COR-L47 (cell line): ENCODE measurements around the gene CLK2.
"Not testable (repeated sequence)": the region's sequence is repeated elsewhere in the genome, so short reads cannot be mapped to it uniquely, and the experiment has no call there.

Experiments
- DNase-seq: peaks from one replicate; lab custom pipeline; 2025; lab: John Stamatoyannopoulos, UW

CLK2 gene

DNA sequence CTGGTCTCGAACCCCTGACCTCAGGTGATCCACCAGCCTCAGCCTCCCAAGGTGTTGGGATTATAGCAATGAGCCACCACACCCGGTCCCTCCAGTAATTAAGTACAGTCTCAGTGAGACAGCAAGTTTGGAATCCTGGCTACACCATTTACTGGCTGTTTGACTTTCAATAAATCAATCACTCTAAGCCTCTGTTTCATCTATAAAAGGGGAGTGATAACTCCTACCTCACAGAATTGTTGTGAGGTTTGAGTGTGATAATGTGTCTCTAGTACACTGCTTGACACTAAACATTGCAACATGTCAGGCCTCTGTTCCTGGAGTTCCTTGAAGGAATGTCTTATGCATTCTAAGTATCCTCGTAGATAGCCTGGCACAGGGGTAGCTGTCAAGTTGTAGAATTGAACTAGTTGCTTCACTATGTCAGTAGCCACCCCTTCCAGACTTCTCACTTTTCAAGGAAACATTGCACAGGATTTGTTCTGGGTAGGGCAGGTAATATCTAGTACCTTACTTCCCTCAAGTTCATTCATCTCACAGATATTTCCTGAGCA, 30.4 kb downstream of the CLK2 start:
- DNase-seq = no peak

DNA sequence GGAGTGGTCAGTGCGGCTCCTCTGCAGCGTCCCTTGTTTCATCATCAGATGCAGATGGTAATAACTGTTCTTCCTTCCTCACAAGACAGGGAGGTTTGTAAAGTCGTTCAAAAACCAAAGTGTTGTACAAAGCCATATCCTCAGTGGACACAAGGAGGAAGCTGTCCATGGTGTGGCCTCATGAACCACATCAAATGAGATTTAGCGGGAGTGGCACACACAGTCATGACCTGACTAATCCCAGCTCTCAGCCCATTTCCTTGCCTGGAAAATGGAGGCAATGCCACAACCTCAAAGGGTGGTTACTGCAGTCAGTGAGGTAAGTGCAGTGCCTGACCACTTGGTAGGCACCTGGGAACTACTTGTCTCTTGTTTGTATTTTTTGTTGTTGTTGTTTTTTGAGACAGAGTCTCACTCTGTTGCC, 31.5 kb downstream of the CLK2 start:
- DNase-seq = no peak

DNA sequence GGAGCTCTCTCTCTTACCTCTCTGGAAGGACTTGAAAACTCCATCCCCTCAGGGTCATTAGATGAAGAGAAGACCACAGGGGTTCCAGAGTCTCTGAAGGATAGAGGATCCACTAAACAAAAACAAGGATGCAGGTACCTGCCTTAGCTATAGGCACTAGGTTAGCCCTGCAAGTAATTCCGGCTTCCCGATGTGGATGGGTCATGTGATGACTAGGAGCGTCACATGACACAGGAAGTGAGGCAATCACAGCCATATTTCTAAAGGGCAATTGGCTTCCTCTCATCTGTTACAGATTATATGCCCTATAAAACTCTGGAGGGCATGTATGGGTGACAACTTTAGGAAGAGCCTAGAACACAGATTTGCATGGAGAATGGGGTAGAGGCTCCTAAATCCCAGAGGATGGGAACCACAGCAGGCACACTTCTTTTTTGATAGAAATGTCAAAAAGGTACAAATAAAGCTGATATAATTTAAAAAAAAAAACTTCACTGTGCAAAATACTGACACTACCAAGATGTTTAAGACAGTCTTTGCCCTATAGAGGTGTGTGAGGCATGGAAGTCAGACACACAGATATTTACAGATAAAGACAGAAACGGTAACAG, 32.1 kb downstream of the CLK2 start:
- DNase-seq = peak; percentile 66

DNA sequence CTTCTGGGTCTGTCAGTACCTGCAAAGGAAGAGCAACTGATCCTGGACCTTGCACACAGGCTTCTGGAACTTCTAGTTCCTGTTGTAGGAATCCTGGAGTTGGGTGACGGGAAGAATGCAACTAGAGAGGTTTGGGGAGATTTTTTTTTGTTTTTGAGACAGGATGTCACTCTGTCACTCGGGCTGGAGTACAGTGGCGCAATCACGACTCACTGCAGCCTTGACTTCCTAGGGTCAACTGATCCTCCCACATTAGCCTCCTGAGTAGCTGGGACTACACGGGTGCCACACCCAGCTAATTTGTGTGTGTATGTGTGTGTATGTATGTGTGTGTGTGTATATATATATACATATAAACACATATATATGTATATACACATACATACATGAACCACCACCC, 36.9 kb downstream of the CLK2 start:
- DNase-seq = no peak

DNA sequence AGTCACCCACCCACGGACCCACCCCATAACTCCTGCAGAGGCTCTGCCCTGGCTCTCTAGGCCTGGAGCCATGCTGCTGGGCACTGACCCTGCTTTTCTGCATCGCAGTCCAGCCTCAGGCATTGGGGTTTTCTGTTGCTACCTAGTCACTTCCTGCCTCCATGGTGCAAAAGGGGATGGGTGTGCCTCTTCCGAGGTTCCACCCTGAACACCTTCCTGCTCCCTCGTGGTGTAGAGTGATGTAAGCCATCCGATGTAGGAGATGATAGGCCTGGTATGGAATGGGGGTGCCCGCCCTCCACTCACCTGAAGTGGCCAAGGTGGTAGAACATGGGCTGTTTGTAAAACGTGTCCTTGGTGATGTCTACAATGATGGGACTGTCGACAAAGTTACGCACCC, 37.9 kb downstream of the CLK2 start:
- DNase-seq = not testable (repeated sequence)

DNA sequence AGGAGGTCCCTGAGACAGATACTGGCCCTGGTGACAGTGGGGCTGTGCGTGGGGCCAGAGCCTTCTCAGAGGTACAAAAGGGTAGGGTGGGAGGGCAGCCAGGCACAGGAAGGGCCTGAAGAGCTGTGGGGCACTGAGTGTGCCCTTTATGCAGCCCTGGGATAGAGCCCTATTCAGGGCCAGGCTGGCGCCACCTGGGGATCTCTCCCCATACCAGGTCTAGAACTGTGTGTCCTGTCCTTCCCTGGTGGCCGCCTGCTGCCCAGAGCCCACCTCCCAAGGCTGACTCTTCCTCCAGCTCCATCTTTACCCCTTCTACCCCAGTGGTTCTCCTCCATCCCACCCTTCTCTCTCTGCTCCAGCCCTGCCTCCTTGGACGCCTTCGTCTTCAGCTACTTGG, 39.8 kb downstream of the CLK2 start:
- not testable (repeated sequence) for DNase-seq

DNA sequence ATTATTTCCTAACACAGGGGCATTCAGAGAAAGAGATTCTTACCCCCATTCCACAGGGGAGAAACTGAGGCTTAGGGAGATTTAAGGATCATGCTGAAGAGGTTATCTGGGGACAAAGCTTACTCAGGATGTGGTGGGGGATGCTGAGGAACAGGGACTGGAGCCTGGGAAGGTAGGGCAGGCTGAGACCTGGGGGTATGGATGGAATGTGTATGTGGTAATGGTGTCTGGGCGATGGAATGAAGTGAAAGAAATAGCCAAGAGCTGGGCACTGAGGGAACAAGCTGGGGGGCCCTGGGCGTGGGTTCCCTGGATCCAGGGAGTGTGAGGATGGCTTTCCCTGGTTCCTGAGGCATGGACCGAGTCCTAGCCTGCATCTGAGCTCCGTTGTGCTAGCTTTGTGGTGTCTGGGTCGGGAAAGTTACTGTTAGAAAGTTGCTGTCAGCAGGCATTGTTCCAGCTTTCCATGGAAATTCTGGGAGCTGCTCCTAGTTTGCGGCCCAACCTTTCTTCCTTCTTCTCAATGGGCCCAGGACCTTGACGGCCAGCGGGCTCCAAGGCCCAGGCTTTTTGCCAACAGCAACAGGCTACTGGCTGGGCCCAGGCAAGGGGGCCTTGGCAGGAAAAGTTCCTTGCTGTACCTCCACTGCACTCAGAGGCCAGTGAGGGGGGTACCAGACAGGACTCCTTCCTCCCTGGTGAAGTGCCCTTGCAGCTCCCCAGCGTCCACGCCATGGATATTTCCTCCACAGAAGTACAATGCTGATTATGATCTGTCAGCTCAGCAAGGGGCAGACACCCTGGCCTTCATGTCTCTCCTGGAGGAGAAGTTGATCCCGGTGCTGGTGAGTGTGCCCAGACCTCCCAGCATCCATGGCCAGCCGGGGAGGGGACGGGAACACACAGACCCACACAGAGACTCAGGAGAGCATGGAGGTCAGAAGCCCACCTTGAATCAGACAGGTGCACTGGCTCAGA, 41.0 kb downstream of the CLK2 start:
- DNase-seq = not testable (repeated sequence)

DNA sequence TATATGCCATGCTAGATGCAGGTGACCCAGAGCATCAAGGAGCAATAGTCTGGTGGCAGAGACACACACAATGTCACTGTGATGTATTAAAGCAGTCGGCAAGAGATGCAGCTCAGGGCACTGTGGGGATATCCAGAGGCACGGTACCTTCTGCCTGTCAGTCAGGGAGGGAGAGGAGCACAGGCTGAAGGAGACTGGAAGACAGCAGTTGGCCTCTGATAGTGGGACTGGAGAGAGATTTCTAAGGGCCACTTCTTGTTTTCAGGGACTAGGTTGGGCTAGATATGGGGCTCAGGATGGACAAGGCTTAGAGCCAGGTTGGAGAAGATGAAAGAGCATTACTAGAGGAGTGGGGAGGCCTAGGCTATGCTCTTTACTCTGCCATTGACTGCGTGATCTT, 42.0 kb downstream of the CLK2 start:
- DNase-seq = not testable (repeated sequence)

DNA sequence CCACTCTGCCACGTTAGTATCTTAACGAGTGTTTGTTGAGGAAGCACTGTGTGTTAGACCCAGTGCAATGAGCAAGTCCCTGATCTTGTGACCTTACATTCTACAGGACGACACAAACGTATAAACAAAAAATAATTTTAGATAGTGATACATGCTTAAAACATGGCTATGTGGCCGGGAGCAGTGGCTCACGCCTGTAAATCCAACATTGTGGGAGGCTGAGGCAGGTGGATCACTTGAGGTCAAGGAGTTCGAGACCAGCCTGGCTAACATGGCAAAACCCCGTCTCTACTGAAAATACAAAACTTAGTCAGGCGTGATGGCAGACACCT, 45.2 kb downstream of the CLK2 start:
- no peak for DNase-seq

DNA sequence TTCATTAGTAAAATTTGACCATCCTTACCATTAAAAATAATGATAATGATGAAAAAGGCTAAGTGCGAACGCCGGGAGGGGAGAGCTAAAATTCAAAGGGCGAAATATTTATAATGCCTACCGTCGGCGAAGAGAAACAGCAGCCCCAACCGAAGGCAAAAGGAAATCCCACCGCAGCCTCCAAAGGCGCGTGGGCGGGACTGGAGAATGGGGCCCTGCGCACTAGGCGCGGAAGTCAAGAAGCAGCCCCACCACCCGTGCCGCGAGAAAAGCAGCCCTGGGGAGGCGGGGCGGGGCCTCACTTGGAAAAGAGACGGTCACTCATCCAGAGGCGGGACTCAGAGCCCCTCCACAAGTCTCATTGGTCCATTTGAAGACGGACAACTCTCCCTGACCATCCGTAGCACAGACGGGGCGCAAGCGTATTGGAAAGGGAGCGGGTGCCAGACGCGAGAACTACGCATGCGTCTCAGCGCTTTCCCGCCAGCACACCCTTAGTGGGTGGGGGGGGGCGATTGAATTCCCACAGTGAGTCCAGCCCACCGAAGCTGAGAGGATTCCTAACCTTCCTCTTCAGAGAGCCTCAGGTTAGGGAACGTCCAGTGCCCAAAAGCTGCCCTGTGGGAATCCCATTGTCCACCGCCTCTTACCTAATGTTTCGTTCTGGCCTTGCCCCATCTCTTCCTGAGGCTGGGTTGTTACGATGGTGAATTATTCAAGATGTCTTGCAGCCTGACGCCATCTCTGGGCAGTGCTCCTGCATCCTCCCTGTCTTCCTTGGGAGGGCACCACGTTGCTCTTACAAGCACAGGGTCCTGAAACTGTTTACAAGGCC, 45.8 kb downstream of the CLK2 start:
- DNase-seq = peak; percentile 99

DNA sequence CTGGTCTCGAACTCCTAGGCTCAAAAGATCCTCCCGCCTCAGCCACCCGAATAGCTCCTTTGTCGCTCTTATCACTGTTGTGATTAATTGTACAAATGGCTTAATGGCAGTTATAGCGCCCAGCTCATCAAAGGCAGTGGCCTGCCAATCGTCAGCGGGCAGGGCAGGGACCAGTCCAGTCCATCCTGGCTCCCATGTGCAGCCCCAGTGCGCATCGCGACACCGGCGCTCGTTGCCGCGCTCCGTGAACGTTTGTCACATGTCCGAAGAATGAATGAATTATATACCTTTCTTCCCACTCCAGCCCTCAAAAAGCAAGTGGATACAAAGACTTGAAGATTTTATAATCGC, 46.4 kb downstream of the CLK2 start:
- DNase-seq = peak; percentile 54

DNA sequence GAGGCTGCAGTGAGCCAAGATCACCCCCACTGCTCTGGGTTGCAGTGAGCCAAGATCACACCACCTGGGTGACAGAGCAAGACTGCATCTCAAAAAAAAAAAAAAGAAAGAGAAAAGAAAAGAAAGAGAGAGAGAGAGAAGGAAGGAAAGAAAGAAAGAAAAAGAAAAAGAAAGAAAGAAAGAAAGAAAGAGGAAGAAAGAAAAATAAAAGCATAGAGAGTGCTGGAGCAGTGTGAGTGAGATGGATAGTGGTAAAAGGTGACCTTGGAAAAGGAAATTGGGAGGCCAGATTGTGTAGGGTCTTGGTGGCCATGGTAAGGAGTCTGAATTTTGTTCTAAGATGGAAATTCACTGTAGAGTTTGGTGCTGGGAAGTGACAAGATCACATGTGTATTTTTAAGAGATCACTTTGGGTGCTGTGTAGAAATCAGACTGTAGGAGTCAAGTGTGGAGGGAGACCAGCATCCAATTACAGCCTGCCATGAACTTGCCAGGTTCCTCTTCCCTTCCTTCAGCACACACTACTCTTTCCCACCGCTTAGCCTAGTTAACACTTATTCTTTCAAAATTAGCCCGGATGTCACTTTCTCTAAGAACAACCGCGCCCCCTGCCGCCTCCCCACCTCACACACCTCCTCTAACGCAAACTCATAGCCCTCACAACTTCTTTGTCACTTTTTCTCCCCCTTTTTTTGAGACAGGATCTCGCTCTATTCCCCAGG, 47.0 kb downstream of the CLK2 start:
- peak; percentile 84 for DNase-seq

DNA sequence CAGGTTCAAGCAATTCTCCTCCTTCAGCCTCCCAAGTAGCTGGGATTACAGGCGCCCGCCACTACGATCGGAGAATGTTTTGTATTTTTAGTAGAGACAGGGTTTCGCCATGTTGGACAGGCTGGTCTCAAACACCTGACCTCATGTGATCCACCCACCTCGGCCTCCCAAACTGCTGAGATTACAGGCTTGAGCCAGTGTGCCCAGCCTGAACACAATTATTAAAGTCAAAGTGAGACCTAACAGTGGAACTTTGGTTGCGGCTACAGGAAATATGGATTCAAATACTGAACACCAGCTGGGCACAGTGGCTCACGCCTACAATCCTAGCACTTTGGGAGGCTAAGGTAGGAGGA, 47.9 kb downstream of the CLK2 start:
- DNase-seq = not testable (repeated sequence)

DNA sequence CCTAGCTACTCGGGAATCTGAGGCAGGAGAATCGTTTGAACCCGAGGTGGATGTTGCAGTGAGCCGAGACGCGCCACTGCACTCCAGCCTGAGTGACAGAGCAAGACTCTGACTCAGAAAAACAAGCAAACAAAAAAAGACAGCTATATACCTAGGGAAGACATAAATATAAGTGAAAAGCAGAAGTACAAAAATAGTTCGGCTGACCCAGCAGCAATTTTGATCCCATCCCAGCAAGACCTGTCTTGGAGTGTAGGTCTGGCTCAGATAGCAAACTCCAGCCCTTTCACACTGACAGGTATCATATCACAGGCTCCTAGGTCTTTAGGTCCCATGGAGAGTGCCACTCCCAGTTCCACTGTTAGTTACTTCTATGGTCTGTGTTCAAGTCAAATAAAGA, 50.3 kb downstream of the CLK2 start:
- no peak for DNase-seq

DNA sequence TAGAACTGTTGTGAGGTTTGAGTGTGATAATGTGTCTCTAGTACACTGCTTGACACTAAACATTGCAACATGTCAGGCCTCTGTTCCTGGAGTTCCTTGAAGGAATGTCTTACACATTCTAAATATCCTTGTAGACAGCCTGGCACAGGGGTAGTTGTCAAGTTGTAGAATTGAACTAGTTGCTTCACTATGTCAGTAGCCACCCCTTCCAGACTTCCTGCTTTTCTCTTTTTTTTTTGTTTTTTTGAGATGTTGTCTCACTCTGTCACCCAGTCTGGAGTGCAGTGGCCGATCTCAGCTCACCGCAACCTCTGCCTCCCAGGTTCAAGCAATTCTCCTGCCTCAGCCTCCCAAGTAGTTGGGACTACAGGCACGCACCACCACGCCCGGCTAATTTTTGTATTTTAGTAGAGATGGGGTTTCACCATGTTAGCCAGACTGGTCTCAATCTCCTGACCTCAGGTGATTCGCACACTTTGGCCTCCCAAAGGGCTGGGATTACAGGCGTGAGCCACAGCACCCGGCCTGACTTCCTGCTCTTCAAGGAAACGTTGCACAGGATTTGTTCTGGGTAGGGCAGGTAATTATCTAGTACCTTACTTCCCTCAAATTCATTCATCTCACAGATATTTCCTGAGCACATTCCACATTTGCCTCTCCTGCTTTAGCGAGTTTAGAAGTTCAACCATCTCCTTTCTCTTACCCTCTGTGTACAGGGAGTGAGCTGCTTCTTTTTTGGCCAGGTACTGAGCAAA, 52.9 kb downstream of the CLK2 start:
- DNase-seq = not testable (repeated sequence)

DNA sequence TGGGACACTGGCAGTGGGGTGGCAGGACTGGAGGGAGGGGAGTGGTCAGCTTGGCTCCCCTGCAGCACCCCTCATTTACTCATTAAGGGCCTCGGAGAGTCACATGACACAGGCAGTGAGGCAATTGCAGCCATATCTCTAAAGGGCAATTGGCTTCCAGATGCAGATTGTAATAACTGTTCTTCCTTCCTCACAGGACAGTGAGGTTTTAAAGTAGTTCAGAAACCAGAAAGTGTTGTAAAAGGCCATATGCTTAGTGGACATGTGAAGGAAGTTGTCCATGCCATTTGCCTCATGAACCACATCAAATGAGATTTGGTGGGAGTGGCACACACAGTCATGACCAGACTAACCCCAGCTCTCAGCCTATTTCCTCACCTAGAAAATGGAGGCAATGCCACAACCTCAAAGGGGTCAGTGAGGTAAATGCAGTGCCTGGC, 53.7 kb downstream of the CLK2 start:
- DNase-seq = no peak

DNA sequence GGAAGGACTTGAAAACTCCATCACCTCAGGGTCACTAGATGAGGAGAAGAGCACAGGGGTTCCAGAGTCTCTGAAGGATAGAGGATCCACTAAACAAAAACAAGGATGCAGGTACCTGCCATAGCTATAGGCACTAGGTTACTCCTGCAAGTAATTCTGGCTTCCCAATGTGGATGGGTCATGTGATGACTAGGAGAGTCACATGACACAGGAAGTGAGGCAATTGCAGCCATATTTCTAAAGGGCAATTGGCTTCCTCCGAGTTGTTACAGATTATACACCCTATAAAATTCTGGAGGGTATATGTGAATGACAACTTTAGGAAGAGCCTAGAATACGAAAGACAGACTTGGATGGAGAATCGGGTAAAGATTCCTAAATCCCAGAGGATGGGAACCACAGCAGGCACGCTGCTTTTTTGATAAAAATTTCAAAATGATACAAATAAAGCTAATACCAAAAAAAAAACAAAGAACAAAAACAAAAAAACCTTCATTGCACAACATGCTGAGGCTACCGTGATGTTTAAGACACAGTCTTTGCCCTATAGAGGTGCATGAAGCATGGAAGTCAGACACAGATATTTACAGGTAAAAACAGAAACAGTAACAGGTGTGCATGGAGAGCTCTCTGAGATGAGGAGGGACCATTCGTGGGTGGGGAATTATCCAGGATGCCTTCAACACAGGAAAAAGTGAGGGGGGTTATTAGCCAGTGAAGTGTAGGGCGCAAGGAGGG, 54.3 kb downstream of the CLK2 start:
- peak; percentile 6 for DNase-seq

DNA sequence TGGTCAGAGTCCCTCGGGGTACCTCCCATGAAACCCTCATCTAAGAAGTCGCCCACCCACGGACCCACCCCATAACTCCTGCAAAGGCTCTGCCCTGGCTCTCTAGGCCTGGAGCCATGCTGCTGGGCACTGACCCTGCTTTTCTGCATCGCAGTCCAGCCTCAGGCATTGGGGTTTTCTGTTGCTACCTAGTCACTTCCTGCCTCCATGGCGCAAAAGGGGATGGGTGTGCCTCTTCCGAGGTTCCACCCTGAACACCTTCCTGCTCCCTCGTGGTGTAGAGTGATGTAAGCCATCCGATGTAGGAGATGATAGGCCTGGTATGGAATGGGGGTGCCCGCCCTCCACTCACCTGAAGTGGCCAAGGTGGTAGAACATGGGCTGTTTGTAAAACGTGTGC, 58.6 kb downstream of the CLK2 start:
- not testable (repeated sequence) for DNase-seq
